Bronchial epithelial cell (primary cell): ENCODE results near the gene SRSF11. TPM values are rescaled to one million over a fixed set of nuclear protein-coding genes. Genes with fewer than 3 reads are reported as not detected.
A peak's percentile ranks its signal among the peaks of the same experiment; 100 is the strongest.

Experiments used
- DNase-seq: peaks from one replicate; pipeline ENCODE4 v3.0.0-alpha.2; 2010; ENCODE audit warnings: low read depth
- FAIRE-seq: peaks from 2 replicates; lab custom pipeline; 2011; peaks lifted over from hg19 to GRCh38; lab: Jason Lieb, UNC
- H3K27me3 ChIP-seq: 2 replicates; pipeline ENCODE4 v1.5.1; 2011; ENCODE audit warnings: low read length; ENCODE audit not compliant: control insufficient read depth, insufficient read depth
- H3K36me3 ChIP-seq: 2 replicates; pipeline ENCODE4 v1.5.1; 2011; ENCODE audit warnings: low read length; ENCODE audit not compliant: control insufficient read depth, insufficient read depth
- H3K4me3 ChIP-seq: 2 replicates; pipeline ENCODE4 v1.5.1; 2011; ENCODE audit warnings: mild to moderate bottlenecking, low read depth, low read length, control low read depth
- total RNA-seq: library from RNA; depleted of rRNA; stranded (reverse); fragments of >200 nt; gene quantifications from 2 replicates; pipeline ENCODE4 v1.2.1, GENCODE V29; 2014
- TF ChIP-seq, protein P1 (sequence below): IDR thresholded peaks from 2 replicates; pipeline ENCODE4 v1.5.1; 2011; ENCODE audit warnings: mild to moderate bottlenecking, moderate library complexity, low read length, control low read depth, inconsistent platforms; ENCODE audit not compliant: insufficient read depth, severe bottlenecking

Gene SRSF11
- total RNA-seq, 1 donor from 2014 or later = 62.9 TPM

DNA sequence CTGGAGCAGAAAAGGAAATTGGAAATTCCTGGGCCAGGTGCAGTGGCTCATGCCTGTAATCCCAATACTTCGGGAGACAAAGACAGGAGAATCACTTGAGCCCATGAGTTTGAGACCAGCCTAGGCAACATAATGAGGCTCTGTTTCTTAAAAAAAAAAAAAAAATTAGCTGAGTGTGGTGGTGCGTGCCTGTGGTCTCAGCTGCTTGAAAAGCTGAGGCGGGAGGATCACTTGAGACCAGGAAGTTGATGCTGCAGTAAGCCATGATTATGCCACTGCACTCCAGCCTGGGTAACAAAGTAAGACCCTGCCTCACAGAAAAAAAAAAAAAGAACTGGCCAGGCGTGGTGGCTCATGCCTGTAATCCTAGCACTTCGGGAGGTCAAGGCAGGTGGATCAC is 56.7 kb downstream of the SRSF11 start:
- Histone ChIP-seq H3K36me3 (no peaks in the 10 kb centered on the region), H3K27me3 (no peaks in the 10 kb centered on the region), H3K4me3 (no peak overlapping the region)
- TF ChIP-seq, protein P1, sequence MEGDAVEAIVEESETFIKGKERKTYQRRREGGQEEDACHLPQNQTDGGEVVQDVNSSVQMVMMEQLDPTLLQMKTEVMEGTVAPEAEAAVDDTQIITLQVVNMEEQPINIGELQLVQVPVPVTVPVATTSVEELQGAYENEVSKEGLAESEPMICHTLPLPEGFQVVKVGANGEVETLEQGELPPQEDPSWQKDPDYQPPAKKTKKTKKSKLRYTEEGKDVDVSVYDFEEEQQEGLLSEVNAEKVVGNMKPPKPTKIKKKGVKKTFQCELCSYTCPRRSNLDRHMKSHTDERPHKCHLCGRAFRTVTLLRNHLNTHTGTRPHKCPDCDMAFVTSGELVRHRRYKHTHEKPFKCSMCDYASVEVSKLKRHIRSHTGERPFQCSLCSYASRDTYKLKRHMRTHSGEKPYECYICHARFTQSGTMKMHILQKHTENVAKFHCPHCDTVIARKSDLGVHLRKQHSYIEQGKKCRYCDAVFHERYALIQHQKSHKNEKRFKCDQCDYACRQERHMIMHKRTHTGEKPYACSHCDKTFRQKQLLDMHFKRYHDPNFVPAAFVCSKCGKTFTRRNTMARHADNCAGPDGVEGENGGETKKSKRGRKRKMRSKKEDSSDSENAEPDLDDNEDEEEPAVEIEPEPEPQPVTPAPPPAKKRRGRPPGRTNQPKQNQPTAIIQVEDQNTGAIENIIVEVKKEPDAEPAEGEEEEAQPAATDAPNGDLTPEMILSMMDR = no peak
- FAIRE-seq (no peak), DNase-seq (no peak)

DNA sequence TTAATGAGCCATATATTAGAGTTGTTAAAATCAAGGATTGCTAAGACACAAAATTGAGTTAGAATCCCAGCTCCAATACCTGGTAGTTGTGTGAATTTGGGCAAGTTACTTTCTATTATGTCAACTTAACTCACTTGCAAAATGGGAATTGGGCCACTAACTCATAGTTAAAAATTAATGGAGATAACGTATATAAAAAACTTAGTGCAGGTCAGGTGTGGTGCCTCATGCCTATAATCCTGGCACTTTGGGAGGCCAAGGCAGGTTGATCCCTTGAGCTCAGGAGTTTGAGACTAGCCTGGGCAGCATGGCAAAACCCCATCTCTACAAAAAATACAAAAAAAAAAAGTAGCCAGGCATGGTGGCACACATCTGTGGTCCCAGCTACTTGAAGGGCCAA is 57.5 kb downstream of the SRSF11 start:
- TF ChIP-seq, protein P1 = no peak
- DNase-seq (no peak), FAIRE-seq (no peak)
- Histone ChIP-seq H3K36me3 (no peaks in the 10 kb centered on the region), H3K27me3 (no peaks in the 10 kb centered on the region), H3K4me3 (no peak overlapping the region)

DNA sequence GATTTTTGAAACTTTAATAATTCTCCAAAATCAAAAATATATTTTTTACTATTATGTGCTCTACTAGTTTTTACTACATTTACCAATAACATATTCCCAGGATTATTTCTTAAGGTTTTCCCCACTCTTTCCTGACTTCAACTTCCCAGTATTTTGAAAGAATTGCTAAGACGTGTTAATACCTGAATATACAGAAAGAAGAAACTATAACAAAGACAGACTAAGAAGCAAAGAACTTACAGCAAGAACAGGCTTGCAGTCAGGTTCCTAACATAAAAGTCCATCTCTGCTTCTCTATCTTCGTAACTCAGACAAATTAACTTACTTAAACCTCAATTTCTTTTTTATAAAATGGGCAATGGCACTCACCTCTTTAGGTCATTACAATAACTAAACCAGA is 63.2 kb downstream of the SRSF11 start:
- DNase-seq (peak; percentile 88), FAIRE-seq (no peak)
- no peak overlapping the region for H3K4me3 ChIP-seq
- H3K27me3 ChIP-seq = no peaks in the 10 kb centered on the region
- H3K36me3 ChIP-seq = no peaks in the 10 kb centered on the region
- TF ChIP-seq, protein P1 = no peak

DNA sequence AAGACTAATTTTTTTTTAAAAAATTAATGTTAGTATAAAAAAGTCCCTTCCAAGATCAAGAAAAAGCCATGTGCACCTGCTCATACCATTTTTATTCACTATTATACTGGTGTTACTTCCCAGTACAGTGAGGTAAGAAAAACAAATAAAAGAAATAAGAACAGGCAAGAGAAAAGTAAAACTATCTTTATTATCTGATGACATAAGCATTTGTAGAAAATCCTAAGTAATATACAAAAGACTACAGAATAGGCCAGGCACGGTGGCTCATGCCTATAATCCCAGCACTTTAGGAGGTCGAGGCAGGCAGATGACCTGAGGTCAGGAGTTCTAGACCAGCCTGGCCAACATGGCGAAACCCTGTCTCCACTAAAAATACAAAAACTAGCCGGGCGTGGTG is 65.3 kb downstream of the SRSF11 start:
- FAIRE-seq (no peak), DNase-seq (no peak)
- no peaks in the 10 kb centered on the region for H3K27me3 ChIP-seq
- H3K4me3 ChIP-seq = no peak overlapping the region
- H3K36me3 ChIP-seq = no peaks in the 10 kb centered on the region
- TF ChIP-seq, protein P1 = no peak

DNA sequence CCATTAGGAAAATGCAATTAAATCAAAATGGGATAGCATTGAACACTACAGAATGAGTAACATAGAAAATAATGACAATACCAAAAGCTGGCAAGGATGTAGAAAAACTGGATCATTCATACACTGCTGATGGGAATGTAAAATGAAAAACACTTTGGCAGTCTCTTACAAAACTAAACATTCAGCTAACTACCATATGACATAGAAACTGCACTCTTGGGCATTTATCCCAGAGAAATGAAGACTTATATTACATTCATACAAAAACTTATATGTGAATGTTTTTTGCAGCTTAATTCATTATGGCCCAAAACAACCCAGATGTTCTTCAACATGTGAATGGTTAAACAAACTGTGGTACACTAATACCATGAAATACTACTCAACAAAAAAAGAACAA is 67.0 kb downstream of the SRSF11 start:
- no peaks in the 10 kb centered on the region for H3K36me3 ChIP-seq
- no peak for FAIRE-seq
- TF ChIP-seq, protein P1 = no peak
- H3K27me3 ChIP-seq = no peaks in the 10 kb centered on the region
- no peak for DNase-seq
- H3K4me3 ChIP-seq = no peak overlapping the region

DNA sequence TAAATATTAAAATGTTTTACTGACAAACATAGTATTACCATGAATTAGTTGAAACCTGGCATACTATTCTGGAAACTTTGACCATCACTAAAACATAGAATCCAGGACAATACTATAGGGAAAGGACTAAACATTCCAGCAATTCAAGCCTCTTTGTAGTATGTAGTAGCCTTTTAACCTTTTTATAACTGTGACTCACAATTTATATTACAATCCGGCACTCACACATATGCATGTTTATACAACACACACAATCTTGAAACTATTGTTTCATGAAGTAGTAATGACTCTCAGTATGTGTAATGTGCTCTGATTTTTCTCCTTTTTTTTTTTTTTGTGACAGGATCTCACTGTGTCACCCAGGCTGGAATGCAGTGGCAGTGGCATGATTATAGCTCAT is 69.0 kb downstream of the SRSF11 start:
- H3K36me3 ChIP-seq = no peaks in the 10 kb centered on the region
- TF ChIP-seq, protein P1 = no peak
- no peaks in the 10 kb centered on the region for H3K27me3 ChIP-seq
- FAIRE-seq = no peak
- peak; percentile 68 for DNase-seq
- H3K4me3 ChIP-seq = no peak overlapping the region
